Skeletal muscle satellite cell (primary cell): Measurements from ENCODE around the gene HOXA9.
A peak's percentile ranks its signal among the peaks of the same experiment; 100 is the strongest.

Experiments used
- H3K27me3 ChIP-seq: 2 replicates; pipeline ENCODE4 v1.7.0; 2013; ENCODE audit warnings: low read length; ENCODE audit not compliant: control insufficient read depth, insufficient read depth
- H3K36me3 ChIP-seq: 2 replicates; pipeline ENCODE4 v1.7.0; 2013; ENCODE audit warnings: mild to moderate bottlenecking, control low read depth, low read length; ENCODE audit not compliant: insufficient read depth
- H3K4me1 ChIP-seq: 2 replicates; pipeline ENCODE4 v1.7.0; 2013; ENCODE audit warnings: low read length; ENCODE audit not compliant: control insufficient read depth, insufficient read depth
- H3K4me2 ChIP-seq: 2 replicates; pipeline ENCODE4 v1.7.0; 2013; ENCODE audit warnings: mild to moderate bottlenecking, low read length
- H3K4me3 ChIP-seq: 2 replicates; pipeline ENCODE4 v1.7.0; 2013; ENCODE audit warnings: low read length
- H3K9ac ChIP-seq: 2 replicates; pipeline ENCODE4 v1.7.0; 2013; ENCODE audit warnings: mild to moderate bottlenecking, low read depth, low read length, moderate library complexity
- H3K9me3 ChIP-seq: replicated peaks from 2 replicates; pipeline ENCODE4 v1.7.0; 2013; ENCODE audit warnings: mild to moderate bottlenecking, control low read depth, low read length

The HOXA9 gene

GRCh38 chr7:27205325-27206280, 40.3 kb upstream of the HOXA9 start:
- peaks cover 43% of the 10 kb centered on the region for H3K27me3 ChIP-seq
- no peaks in the 10 kb centered on the region for H3K36me3 ChIP-seq
- peak overlapping the region; percentile 75 for H3K4me2 ChIP-seq
- peaks cover 8% of the 10 kb centered on the region for H3K4me1 ChIP-seq
- no peak overlapping the region for H3K9ac ChIP-seq
- H3K9me3 ChIP-seq = no peaks in the 10 kb centered on the region
- H3K4me3 ChIP-seq = peak overlapping the region; percentile 56

DNA sequence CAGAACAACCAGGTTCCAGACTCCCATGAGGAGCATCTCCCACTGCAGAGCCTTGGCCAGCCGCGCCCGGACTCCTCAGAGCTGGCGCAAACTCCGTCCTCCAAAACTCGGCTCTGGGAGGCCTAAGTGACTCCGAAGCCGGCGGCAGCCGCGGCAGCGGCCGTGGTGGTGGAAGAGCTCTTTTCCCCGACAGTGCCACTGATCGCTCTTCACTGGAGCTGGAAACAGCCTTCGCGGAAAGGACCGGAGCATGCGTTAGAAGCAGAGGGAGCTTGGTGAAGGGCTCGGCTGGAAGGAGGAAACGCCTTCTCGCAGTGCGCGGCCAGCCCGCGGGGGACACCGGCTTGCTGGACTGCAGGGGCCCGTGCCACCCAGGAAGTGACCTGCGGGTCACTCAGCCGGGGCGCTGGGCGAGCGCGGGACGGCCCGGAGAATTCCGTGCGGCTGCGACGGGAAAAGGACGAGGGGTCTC, 39.5 kb upstream of the HOXA9 start:
- H3K9ac ChIP-seq = no peak overlapping the region
- H3K27me3 ChIP-seq = peaks cover 43% of the 10 kb centered on the region
- H3K4me1 ChIP-seq = peaks cover 12% of the 10 kb centered on the region
- H3K9me3 ChIP-seq = no peaks in the 10 kb centered on the region
- H3K4me2 ChIP-seq = peak overlapping the region; percentile 75
- peak overlapping the region; percentile 56 for H3K4me3 ChIP-seq
- no peaks in the 10 kb centered on the region for H3K36me3 ChIP-seq

DNA sequence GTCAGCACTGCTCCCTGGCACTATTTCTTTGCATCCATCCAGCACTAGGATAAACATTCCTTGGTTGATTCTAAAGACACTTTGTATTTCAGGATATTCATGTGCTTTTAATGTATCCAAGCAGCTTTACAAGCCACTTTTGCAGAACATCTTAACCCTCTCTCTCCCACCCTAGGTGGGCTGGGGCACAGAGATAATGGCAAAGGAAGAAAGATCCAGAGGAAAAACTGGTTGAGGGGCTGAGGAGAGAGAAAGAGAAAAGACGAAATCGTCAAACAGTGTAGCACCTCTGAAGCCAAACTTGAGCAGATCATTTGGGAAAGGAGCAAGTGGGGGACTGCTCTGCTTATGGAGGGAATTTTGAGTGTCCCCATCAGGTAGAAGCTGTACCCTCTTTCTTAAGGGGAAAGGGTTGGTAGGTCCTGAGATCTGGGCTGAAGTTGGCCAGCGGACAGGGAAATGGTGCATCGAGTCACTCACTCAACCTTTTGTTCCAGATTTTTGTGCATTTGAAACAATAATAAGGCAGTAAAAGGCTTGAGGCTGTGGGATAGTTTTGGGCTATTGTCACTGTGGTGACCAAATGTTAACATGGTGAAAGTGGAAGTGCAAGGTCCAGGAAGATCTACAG, 38.7 kb upstream of the HOXA9 start:
- H3K4me3 ChIP-seq = no peak overlapping the region
- H3K4me2 ChIP-seq = no peak overlapping the region
- H3K4me1 ChIP-seq = peaks cover 12% of the 10 kb centered on the region
- no peak overlapping the region for H3K9ac ChIP-seq
- peaks cover 43% of the 10 kb centered on the region for H3K27me3 ChIP-seq
- H3K36me3 ChIP-seq = no peaks in the 10 kb centered on the region
- H3K9me3 ChIP-seq = no peaks in the 10 kb centered on the region

GRCh38 chr7:27203365-27203953, 38.1 kb upstream of the HOXA9 start:
- no peaks in the 10 kb centered on the region for H3K9me3 ChIP-seq
- no peak overlapping the region for H3K4me2 ChIP-seq
- peaks cover 43% of the 10 kb centered on the region for H3K27me3 ChIP-seq
- no peak overlapping the region for H3K4me3 ChIP-seq
- no peaks in the 10 kb centered on the region for H3K36me3 ChIP-seq
- H3K9ac ChIP-seq = no peak overlapping the region
- peaks cover 12% of the 10 kb centered on the region for H3K4me1 ChIP-seq

GRCh38 chr7:27202862-27203134, 37.5 kb upstream of the HOXA9 start:
- peaks cover 48% of the 10 kb centered on the region for H3K27me3 ChIP-seq
- no peaks in the 10 kb centered on the region for H3K9me3 ChIP-seq
- H3K36me3 ChIP-seq = no peaks in the 10 kb centered on the region
- no peak overlapping the region for H3K4me2 ChIP-seq
- H3K4me3 ChIP-seq = no peak overlapping the region
- no peak overlapping the region for H3K9ac ChIP-seq
- peaks cover 12% of the 10 kb centered on the region for H3K4me1 ChIP-seq

DNA sequence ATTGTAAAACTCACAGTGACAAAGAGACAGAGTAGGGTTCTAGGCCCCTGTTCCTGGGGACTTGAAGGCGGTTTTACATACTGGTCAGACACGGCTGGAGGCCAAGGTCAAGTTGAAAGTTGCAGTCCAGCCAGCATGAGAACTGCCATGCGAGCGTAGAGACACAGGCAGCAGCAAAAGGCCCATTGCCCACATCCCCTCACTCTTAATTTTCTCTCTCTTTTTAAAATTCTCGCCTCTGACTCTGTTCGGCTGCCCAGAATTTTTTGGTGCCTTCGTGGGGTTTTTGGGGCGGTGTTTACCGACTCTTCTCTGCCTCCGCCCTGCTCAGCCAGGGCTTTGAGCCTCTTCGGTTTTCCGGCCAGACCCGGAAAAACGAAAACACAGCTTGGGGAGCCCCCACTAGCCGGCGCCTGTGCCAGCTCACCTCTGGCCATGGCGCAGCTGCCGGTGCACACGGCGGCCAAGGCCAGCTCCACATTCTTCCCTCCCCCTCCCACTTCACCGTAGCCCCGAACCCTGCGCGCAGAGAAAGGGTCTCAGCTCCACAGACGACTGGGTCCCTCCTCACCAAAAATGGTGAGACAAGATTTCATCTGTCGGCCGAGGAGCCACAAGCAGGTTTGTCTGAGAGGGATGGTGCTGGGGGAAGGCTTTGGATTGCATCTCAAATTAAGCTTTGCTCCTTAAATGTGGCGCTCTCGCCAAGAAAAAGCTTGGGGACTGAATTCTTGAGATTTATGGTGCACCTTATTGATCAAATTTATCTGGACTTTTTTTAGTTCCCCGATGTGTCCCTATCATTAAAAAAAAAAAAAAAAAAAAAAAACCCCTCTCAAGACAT, 36.9 kb upstream of the HOXA9 start:
- peaks cover 50% of the 10 kb centered on the region for H3K27me3 ChIP-seq

GRCh38 chr7:27201580-27202017, 36.3 kb upstream of the HOXA9 start:
- Histone ChIP-seq H3K36me3 (no peaks in the 10 kb centered on the region), H3K4me1 (peaks cover 12% of the 10 kb centered on the region), H3K9me3 (no peaks in the 10 kb centered on the region), H3K27me3 (peaks cover 46% of the 10 kb centered on the region), H3K9ac (no peak overlapping the region), H3K4me3 (no peak overlapping the region), H3K4me2 (peak overlapping the region; percentile 89)

More for the DNA sequence above, 36.9 kb upstream of the HOXA9 start:
- H3K36me3 ChIP-seq = no peaks in the 10 kb centered on the region
- H3K4me3 ChIP-seq = no peak overlapping the region
- no peak overlapping the region for H3K4me2 ChIP-seq
- H3K9ac ChIP-seq = no peak overlapping the region
- no peaks in the 10 kb centered on the region for H3K9me3 ChIP-seq
- H3K4me1 ChIP-seq = peaks cover 12% of the 10 kb centered on the region

DNA sequence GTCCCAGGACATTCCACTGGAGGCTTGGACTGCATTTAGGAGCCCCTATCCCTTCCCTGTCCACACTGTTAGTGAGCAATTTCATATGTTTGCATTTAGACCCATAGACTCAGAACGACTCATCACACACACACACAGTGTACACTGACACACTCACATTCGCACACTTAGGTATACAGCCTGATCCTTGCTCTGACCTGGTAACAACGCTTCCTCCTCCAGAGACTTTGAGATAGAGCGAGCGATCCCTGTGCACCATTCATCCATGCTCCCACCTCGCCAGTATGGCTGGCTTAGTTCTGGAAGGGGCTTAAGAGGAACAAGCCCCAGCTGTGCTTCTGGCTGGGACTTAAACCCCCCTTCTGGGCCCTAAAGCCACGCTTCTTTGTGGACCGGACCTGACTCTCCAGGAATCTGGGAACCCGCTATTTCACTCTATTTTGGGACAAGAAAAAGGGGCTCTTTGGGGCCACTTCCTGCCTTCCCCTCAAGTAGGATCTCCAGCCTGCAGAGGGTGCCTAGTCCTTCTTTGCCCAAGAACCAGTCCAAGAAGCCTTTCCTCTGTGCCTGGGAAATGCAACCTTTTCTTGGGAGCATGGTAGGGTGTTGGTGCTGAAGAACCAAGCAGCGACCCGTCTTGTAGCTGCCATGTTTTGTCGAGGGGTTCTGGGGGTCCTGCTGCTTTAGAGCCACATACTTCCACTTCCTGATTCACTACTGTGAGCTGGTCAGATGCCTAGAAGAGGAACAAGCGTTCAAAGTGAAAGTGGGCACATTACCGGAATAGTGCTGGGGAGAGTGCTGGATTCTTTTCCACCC, 35.6 kb upstream of the HOXA9 start:
- peaks cover 46% of the 10 kb centered on the region for H3K27me3 ChIP-seq
- no peaks in the 10 kb centered on the region for H3K36me3 ChIP-seq
- H3K4me1 ChIP-seq = peaks cover 12% of the 10 kb centered on the region
- H3K4me2 ChIP-seq = peak overlapping the region; percentile 89
- H3K9ac ChIP-seq = no peak overlapping the region
- no peaks in the 10 kb centered on the region for H3K9me3 ChIP-seq
- H3K4me3 ChIP-seq = peak overlapping the region; percentile 77

DNA sequence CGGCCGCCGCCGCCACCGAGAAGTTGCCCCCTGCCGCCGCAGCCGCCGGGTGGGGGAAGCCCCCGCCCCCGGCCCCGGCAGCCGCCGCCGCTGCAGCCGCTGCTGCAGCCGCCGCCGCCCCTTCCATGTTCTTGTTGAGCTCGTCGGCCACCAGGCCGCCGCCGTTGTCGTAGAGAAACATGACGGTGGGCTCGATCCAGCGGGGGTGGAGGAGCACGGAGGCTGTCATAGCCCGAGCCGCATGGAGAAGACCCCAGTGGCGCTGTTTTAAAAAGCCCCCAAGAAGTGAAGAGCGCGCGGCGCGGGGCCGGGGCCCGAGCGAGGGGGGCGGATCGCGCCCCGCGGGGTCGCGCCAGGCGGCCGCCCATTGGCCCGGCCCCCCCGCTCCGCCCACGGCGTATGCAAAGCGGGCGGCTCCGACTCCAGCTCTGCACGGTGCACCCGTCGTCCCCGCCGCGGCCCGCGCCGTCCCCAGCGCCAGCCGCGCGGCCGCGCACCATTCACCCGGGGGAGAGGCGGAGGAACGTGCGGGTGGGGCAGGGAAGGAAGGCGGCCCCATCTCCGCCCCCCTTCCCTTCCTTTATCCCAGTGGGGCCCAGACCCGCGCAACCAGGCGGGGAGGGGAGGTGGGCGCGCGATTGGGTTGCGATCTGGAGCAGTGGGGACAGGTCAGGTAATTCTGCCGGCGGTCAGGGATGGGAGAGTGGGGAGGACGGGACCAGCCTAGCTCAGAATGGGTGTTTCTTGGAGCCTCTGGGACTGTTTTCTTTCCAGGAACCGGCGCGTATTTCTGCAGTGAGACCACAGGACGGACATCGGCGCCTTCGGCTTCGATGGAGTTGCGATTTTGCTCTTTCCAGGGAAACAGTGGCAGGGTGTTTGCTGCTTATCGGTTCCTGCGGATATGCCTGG, 34.8 kb upstream of the HOXA9 start, which contains the start of gene HOXA13:
HOXA13 (minus strand) TSS at position 243 of the 912 bp plus-strand sequence; CDS start at position 229, 14 bp downstream.
- Histone ChIP-seq H3K9me3 (no peaks in the 10 kb centered on the region), H3K9ac (peak within 1 kb of the TSS; percentile 59)

More for the DNA sequence above, 34.8 kb upstream of the HOXA9 start, which contains the start of gene HOXA13:
- H3K4me1 ChIP-seq = peaks cover 12% of the 10 kb centered on the region
- H3K4me2 ChIP-seq = peak within 1 kb of the TSS; percentile 89
- no peaks in the 10 kb centered on the region for H3K36me3 ChIP-seq
- H3K4me3 ChIP-seq = peak within 1 kb of the TSS; percentile 77
- peaks cover 37% of the 10 kb centered on the region for H3K27me3 ChIP-seq
